GM18858 (cell line): Measurements from ENCODE around the gene ALDH3B2.
"Not testable (repeated sequence)": the region's sequence is repeated elsewhere in the genome, so short reads cannot be mapped to it uniquely, and the experiment has no call there.

Source experiments
- ATAC-seq: cut with Tn5 transposase; IDR thresholded peaks from one replicate; pipeline ENCODE4 v1.9.1; 2021; ENCODE audit not compliant: unreplicated experiment

The ALDH3B2 gene

GRCh38 chr11:67674442-67674871 lies at the start of gene ALDH3B2:
Gene ALDH3B2, minus strand, starts transcription at chr11:67674623. Its CDS starts 7,688 bp downstream, at chr11:67666935.
- no peak for ATAC-seq

GRCh38 chr11:67723036-67723435 lies 48.6 kb upstream of the ALDH3B2 start:
- not testable (repeated sequence) for ATAC-seq

GRCh38 chr11:67716226-67716625 lies 41.8 kb upstream of the ALDH3B2 start:
- not testable (repeated sequence) for ATAC-seq

GRCh38 chr11:67715801-67716200 lies 41.4 kb upstream of the ALDH3B2 start:
- ATAC-seq: not testable (repeated sequence)

GRCh38 chr11:67713892-67714509 lies 39.6 kb upstream of the ALDH3B2 start:
- ATAC-seq: not testable (repeated sequence)

- ATAC-seq: not testable (repeated sequence)
Measured at GRCh38 chr11:67711676-67712075, 37.3 kb upstream of the ALDH3B2 start.

GRCh38 chr11:67711212-67711611 lies 36.8 kb upstream of the ALDH3B2 start:
- ATAC-seq: not testable (repeated sequence)

GRCh38 chr11:67709806-67710205 lies 35.4 kb upstream of the ALDH3B2 start:
- ATAC-seq: not testable (repeated sequence)

- no peak for ATAC-seq
Measured at GRCh38 chr11:67705264-67705663, 30.8 kb upstream of the ALDH3B2 start.

- no peak for ATAC-seq
Measured at GRCh38 chr11:67704524-67704923, 30.1 kb upstream of the ALDH3B2 start.

- not testable (repeated sequence) for ATAC-seq
Measured at GRCh38 chr11:67703709-67704108, 29.3 kb upstream of the ALDH3B2 start.

GRCh38 chr11:67700548-67701262 lies 26.3 kb upstream of the ALDH3B2 start:
- no peak for ATAC-seq

GRCh38 chr11:67700141-67700540 lies 25.7 kb upstream of the ALDH3B2 start:
- no peak for ATAC-seq

GRCh38 chr11:67699521-67699920 lies 25.1 kb upstream of the ALDH3B2 start:
- no peak for ATAC-seq

GRCh38 chr11:67698247-67698646 lies 23.8 kb upstream of the ALDH3B2 start:
- ATAC-seq: no peak

GRCh38 chr11:67697846-67698245 lies 23.4 kb upstream of the ALDH3B2 start:
- ATAC-seq: no peak

GRCh38 chr11:67696998-67697397 lies 22.6 kb upstream of the ALDH3B2 start:
- no peak for ATAC-seq

GRCh38 chr11:67695606-67696005 lies 21.2 kb upstream of the ALDH3B2 start:
- ATAC-seq: no peak

GRCh38 chr11:67694875-67695555 lies 20.6 kb upstream of the ALDH3B2 start:
- ATAC-seq: no peak

GRCh38 chr11:67691149-67691548 lies 16.7 kb upstream of the ALDH3B2 start:
- ATAC-seq: no peak

GRCh38 chr11:67689178-67689577 lies 14.8 kb upstream of the ALDH3B2 start:
- ATAC-seq: no peak

- ATAC-seq: no peak
Measured at GRCh38 chr11:67687986-67688385, 13.6 kb upstream of the ALDH3B2 start.
